WTC11 (cell line): ENCODE results near the gene SCD.

ENCODE experiments used
- CREB1 ChIP-seq: sonication (generic); formaldehyde crosslinking; IDR thresholded peaks from 2 replicates; pipeline ENCODE4 v1.8.0; 2023; ENCODE audit warnings: mild to moderate bottlenecking, missing genetic modification reagents
- CTCF ChIP-seq: fragments of 200-600 bp; IDR thresholded peaks from 2 replicates; pipeline ENCODE4 v1.8.0; 2022; ENCODE audit warnings: antibody characterized with exemption
- ERG ChIP-seq: fragments of 250-450 bp; sonication (Bioruptor Pico); IDR thresholded peaks from 2 replicates; pipeline ENCODE4 v1.8.0; 2021; ENCODE audit warnings: mild to moderate bottlenecking
- ESRRA ChIP-seq: sonication (generic); formaldehyde crosslinking; IDR thresholded peaks from 2 replicates; pipeline ENCODE4 v1.8.1; 2022; ENCODE audit warnings: mild to moderate bottlenecking, missing genetic modification reagents, borderline replicate concordance
- JUN ChIP-seq: sonication (generic); formaldehyde crosslinking; IDR thresholded peaks from 2 replicates; pipeline ENCODE4 v1.8.0; 2023; ENCODE audit warnings: mild to moderate bottlenecking, missing genetic modification reagents
- RELA ChIP-seq: sonication (generic); formaldehyde crosslinking; IDR thresholded peaks from 2 replicates; pipeline ENCODE4 v1.8.1; 2022; ENCODE audit warnings: missing genetic modification reagents, mild to moderate bottlenecking, borderline replicate concordance
- RORB ChIP-seq: fragments of 250-450 bp; sonication (Bioruptor Pico); IDR thresholded peaks from 2 replicates; pipeline ENCODE4 v1.9.0; 2021; ENCODE audit warnings: mild to moderate bottlenecking
- USF2 ChIP-seq: sonication (generic); formaldehyde crosslinking; IDR thresholded peaks from 2 replicates; pipeline ENCODE4 v1.8.1; 2023; ENCODE audit warnings: mild to moderate bottlenecking, missing genetic modification reagents, moderate library complexity
- ZNF281 ChIP-seq: sonication (generic); formaldehyde crosslinking; IDR thresholded peaks from 2 replicates; pipeline ENCODE4 v1.8.0; 2023; ENCODE audit warnings: mild to moderate bottlenecking, missing genetic modification reagents

GRCh38 chr10:100334762-100335161 is 12.3 kb upstream of the SCD start:
- no peak for TF ChIP-seq ERG (CRISPR knock-in tag)
- TF ChIP-seq CREB1 (CRISPR knock-in tag) = no peak
- TF ChIP-seq ESRRA (CRISPR knock-in tag) = no peak
- TF ChIP-seq RELA (CRISPR knock-in tag) = no peak
- TF ChIP-seq CTCF = no peak
- no peak for TF ChIP-seq ZNF281
- no peak for TF ChIP-seq RORB
- TF ChIP-seq JUN (CRISPR knock-in tag) = no peak
- no peak for TF ChIP-seq USF2 (CRISPR knock-in tag)
